ENCODE measurements around the gene PNMT.

The PNMT gene

DNA sequence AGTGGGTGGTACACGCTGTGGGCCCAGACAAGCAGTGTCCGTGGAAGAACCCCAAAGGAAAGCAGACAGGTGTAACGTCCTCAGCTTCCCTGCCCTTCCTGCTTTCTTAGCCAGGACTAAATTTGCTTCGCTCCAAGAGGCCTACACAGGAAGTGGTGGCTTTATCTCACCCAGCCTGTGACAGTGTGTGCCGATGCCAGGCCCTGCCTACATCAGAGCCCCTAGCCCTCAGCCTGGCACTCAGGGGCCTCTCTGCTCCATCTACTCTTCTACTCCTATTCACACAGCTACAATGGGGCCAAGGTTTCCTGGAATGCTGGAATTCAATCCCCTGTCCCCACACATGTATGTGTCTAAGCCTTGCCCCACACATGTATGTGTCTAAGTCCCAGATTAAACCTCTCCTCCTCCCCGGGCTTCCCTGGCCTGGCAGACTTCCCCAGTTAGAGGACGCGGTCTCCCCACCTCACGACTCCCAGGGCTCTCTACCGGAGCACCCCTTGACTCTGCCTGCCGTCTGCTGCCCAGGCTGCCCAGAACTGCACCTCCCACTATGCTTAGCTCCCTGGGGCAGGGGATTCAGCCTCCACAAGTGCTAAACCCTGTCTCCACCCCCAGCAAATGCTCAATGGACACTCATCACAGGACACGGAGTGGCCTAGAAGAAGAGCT is 11.4 kb downstream of the PNMT start:
- DNase-seq (ENCODE audit: low spot score) = no peak
- TF ChIP-seq, protein P1, sequence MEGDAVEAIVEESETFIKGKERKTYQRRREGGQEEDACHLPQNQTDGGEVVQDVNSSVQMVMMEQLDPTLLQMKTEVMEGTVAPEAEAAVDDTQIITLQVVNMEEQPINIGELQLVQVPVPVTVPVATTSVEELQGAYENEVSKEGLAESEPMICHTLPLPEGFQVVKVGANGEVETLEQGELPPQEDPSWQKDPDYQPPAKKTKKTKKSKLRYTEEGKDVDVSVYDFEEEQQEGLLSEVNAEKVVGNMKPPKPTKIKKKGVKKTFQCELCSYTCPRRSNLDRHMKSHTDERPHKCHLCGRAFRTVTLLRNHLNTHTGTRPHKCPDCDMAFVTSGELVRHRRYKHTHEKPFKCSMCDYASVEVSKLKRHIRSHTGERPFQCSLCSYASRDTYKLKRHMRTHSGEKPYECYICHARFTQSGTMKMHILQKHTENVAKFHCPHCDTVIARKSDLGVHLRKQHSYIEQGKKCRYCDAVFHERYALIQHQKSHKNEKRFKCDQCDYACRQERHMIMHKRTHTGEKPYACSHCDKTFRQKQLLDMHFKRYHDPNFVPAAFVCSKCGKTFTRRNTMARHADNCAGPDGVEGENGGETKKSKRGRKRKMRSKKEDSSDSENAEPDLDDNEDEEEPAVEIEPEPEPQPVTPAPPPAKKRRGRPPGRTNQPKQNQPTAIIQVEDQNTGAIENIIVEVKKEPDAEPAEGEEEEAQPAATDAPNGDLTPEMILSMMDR (IDR thresholded peaks at IDR 0.05; ENCODE audit: extremely low read depth, missing control alignments) = no peak

DNA sequence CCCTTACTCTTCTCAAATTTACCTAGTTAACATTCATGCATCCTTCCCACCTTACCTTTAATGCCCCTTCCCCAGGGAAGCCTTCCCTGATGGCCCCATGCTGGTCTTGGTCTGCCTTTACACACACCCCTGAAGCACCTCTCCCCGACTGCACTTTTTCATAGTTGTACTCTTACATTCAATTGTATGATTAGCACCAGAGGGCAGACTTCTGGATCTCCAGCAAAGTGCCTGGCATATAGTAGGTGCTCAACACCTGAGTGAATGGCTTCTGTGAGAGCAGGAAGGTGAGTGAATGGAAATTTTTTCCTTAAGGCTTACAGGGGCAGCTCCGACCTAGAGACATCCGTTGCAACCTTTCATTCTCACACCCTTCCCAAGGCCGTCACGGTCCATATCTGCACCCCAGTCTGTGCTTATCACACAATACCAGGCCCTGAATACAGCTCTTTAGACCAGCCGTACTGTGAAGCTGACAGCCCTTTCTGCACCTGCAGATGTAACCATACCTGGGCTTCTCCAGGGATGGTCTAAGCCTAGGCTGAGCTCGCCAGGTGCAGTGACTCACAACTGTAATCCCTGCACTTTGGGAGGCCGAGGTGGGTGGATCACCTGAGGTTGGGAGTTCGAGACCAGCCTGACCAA is 15.2 kb downstream of the PNMT start:
- TF ChIP-seq, protein P1 (IDR thresholded peaks at IDR 0.05; ENCODE audit: extremely low read depth, missing control alignments) = no peak
- no peak for DNase-seq (ENCODE audit: low spot score)

DNA sequence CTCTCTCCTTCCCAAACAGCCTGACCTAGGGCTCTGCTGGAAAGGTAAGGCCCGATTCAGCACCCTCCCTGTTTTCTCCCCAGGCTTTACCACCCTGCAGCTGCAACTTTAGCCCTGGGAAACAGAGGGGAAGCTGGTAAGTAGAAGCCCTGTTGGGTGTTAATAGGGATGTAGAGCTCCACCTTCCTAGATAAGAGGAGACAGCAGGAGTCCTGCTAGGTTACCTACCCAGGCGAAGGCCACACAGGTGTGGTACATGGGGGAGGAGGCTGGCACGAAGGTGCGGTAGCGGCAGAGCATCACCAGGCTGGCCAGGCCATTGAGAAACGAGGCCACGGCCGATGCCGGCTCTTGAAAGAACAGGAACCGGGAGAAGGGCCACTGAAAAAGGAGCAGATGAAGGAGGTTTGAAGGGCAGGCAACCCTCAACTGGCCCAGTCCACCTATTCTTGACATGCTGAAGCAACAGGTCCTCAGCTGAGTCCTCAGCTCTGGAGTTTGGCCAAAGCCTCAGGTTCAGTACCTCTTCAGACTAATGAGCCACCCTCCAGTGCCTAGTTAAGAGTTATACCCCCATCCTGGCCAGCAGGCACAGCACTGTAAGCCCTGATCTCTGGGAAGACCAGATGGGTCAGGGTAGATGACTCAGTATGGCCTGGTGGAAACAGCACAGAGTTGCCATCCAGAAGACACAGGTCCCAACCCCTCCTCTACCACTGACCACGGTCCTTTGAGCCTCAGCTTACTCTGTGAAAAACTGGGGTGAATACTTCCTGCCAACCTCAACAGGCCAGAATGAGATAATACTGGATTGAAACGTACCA is 16.3 kb downstream of the PNMT start:
- no peak for DNase-seq (ENCODE audit: low spot score)
- TF ChIP-seq, protein P1 (IDR thresholded peaks at IDR 0.05; ENCODE audit: extremely low read depth, missing control alignments) = no peak

DNA sequence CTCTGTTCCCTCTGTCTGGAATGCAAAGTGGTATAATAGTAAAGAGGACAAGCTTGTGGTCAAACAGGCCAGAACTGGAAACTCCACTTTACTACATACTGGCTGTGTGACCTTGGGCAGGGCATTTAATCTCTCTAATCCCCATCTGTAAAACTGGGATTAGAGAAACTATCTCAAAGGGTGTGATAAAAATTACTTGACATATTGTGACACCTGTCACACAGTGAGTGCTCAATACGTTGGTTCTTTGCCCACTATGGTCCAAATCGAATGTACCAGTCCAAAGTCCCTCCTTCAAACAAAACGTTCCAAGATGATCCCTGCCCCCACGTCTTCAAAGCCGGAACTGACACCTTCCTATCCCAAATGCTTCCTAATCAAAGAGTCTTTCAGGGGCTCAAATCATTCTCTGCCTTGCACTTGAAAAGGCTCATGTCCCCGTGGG is 18.9 kb downstream of the PNMT start:
- TF ChIP-seq, protein P1 (IDR thresholded peaks at IDR 0.05; ENCODE audit: extremely low read depth, missing control alignments) = no peak
- no peak for DNase-seq (ENCODE audit: low spot score)

DNA sequence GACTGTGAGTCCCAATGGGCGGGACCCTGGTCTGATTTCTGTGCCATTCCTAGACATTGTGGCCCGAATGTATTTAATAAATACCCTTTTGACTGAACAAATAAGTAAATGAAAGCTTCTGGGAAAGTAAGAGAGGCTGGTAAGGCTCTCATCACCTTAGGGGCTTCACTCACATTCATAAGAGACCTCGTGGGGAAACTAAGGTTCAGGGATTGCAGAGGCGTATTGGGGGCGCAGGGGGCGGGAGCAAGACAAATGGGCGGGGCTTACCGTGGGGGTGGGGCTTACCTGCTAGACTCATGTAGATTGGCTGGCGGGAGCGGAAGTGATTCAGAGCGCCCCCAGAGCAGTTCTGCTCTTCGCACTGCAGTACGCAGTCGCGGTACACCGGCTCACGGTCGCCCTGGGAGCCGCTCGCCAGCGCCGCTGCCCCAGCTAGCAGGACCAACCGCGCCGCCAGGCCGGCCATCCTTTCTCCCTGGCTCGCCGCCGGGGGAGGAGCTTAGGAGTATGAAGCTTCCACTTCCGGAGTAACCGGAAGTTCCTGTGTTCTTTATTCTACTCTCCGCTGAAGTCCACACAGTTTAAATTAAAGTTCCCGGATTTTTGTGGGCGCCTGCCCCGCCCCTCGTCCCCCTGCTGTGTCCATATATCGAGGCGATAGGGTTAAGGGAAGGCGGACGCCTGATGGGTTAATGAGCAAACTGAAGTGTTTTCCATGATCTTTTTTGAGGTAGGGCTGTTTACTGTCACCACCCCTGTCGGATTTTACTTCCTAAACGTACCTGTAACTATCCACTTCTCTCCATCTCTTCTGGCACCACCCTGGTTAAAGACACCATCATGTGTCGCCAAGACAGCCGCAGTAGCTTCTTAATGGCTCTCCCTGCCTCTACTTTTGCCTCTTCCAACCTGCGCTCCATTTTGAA is 19.6 kb downstream of the PNMT start, which contains the start of gene PGAP3:
PGAP3 (minus strand) TSS at position 512 of the 929 bp plus-strand sequence; CDS start at position 469, 43 bp downstream.
- TF ChIP-seq, protein P1 (IDR thresholded peaks at IDR 0.05; ENCODE audit: extremely low read depth, missing control alignments) = no peak
- peak; percentile 94 for DNase-seq (ENCODE audit: low spot score)

DNA sequence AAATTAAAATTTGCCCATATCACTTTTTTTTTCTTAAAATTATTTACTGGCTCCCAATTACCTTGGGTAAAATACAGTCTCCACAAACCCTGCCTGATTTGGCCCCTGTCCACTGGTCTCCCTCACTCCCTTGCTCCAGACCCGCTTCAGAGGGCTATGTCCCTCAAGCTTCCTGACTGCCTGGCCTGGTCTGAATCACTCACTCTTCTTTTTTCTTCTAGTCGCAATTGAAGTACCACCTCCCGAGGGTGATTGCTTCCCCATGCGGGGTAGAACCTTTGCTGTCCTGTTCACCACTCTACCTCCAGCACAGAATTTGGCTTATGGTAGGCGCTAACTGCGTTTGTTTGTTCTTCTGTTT is 20.2 kb downstream of the PNMT start:
- DNase-seq (ENCODE audit: low spot score) = no peak
- TF ChIP-seq, protein P1 (IDR thresholded peaks at IDR 0.05; ENCODE audit: extremely low read depth, missing control alignments) = no peak
